ENCODE data around the gene ZNF677.
A peak's percentile ranks its signal among the peaks of the same experiment; 100 is the strongest.
"Not testable (repeated sequence)": the region's sequence is repeated elsewhere in the genome, so short reads cannot be mapped to it uniquely, and the experiment has no call there.

Gene ZNF677

GRCh38 chr19:53254411-53255341 is at the start of gene ZNF677:
Gene ZNF677 (minus strand): TSS chr19:53254873. CDS start chr19:53251550, 3,323 bp downstream.
- peak; percentile 87 for DNase-seq

GRCh38 chr19:53301341-53301740 is 46.7 kb upstream of the ZNF677 start:
- not testable (repeated sequence) for DNase-seq

GRCh38 chr19:53294786-53295441 is 40.2 kb upstream of the ZNF677 start:
- peak; percentile 0 for DNase-seq

GRCh38 chr19:53290758-53291549 is 36.3 kb upstream of the ZNF677 start:
- DNase-seq: no peak

GRCh38 chr19:53285087-53285486 is 30.4 kb upstream of the ZNF677 start:
- no peak for DNase-seq

GRCh38 chr19:53281947-53282346 is 27.3 kb upstream of the ZNF677 start:
- not testable (repeated sequence) for DNase-seq

GRCh38 chr19:53275480-53275879 is 20.8 kb upstream of the ZNF677 start:
- no peak for DNase-seq

GRCh38 chr19:53272044-53272443 is 17.4 kb upstream of the ZNF677 start:
- DNase-seq: no peak

- DNase-seq: not testable (repeated sequence)
Observed at GRCh38 chr19:53269861-53270260, 15.2 kb upstream of the ZNF677 start.

GRCh38 chr19:53267623-53268022 is 12.9 kb upstream of the ZNF677 start, which contains the start of gene VN1R4:
Gene VN1R4 (minus strand): TSS chr19:53267723. CDS start chr19:53267665, 58 bp downstream.
- not testable (repeated sequence) for DNase-seq

GRCh38 chr19:53257715-53258342 is 3.2 kb upstream of the ZNF677 start, which contains the start of gene VN1R2:
Gene VN1R2 (plus strand): TSS chr19:53258292. CDS start chr19:53258376, 84 bp downstream.
- DNase-seq: not testable (repeated sequence)

- DNase-seq: no peak
Observed at GRCh38 chr19:53246498-53246897, 8.2 kb downstream of the ZNF677 start.

GRCh38 chr19:53237114-53237777 is 17.4 kb downstream of the ZNF677 start:
- no peak for DNase-seq

GRCh38 chr19:53224606-53225005 is 30.1 kb downstream of the ZNF677 start:
- DNase-seq: no peak

- not testable (repeated sequence) for DNase-seq
Observed at GRCh38 chr19:53222716-53223115, 32.0 kb downstream of the ZNF677 start.

- DNase-seq: no peak
Observed at GRCh38 chr19:53212703-53213320, 41.9 kb downstream of the ZNF677 start.

GRCh38 chr19:53211554-53211953 is 43.1 kb downstream of the ZNF677 start:
- not testable (repeated sequence) for DNase-seq

GRCh38 chr19:53196777-53197396 is 57.8 kb downstream of the ZNF677 start:
- peak; percentile 89 for DNase-seq

GRCh38 chr19:53195265-53195903 is 59.3 kb downstream of the ZNF677 start:
- DNase-seq: peak; percentile 68

- DNase-seq: no peak
Observed at GRCh38 chr19:53193535-53194222, 61.0 kb downstream of the ZNF677 start.
